CD4-positive, alpha-beta T cell treated with Interleukin-12 subunit alpha and Interleukin-12 subunit beta, for 1 hour (primary cell): ENCODE measurements around the gene THADA.
"Not testable (repeated sequence)": the region's sequence is repeated elsewhere in the genome, so short reads cannot be mapped to it uniquely, and the experiment has no call there.

Source experiments
- DNase-seq: peaks from one replicate; pipeline ENCODE4 v3.0.0-alpha.2; 2020

THADA gene

GRCh38 chr2:43540021-43540779 is 55.6 kb downstream of the THADA start:
- no peak for DNase-seq

- DNase-seq = no peak
Observed at GRCh38 chr2:43539436-43539835, 56.4 kb downstream of the THADA start.

GRCh38 chr2:43538034-43538670 is 57.7 kb downstream of the THADA start:
- DNase-seq = no peak

- DNase-seq = no peak
Observed at GRCh38 chr2:43537137-43537536, 58.7 kb downstream of the THADA start.

GRCh38 chr2:43534569-43534968 is 61.3 kb downstream of the THADA start:
- DNase-seq = no peak

- not testable (repeated sequence) for DNase-seq
Observed at GRCh38 chr2:43532572-43532971, 63.3 kb downstream of the THADA start.

GRCh38 chr2:43531251-43531650 is 64.6 kb downstream of the THADA start:
- no peak for DNase-seq

- no peak for DNase-seq
Observed at GRCh38 chr2:43526994-43527393, 68.8 kb downstream of the THADA start.

GRCh38 chr2:43525506-43525905 is 70.3 kb downstream of the THADA start:
- DNase-seq = no peak

GRCh38 chr2:43524177-43524965 is 71.5 kb downstream of the THADA start:
- DNase-seq = no peak

- no peak for DNase-seq
Observed at GRCh38 chr2:43522177-43522576, 73.7 kb downstream of the THADA start.

GRCh38 chr2:43521568-43521967 is 74.3 kb downstream of the THADA start:
- no peak for DNase-seq

GRCh38 chr2:43520919-43521318 is 74.9 kb downstream of the THADA start:
- no peak for DNase-seq

- no peak for DNase-seq
Observed at GRCh38 chr2:43519643-43520221, 76.1 kb downstream of the THADA start.

GRCh38 chr2:43518718-43519117 is 77.1 kb downstream of the THADA start:
- no peak for DNase-seq

- no peak for DNase-seq
Observed at GRCh38 chr2:43518181-43518580, 77.7 kb downstream of the THADA start.

- DNase-seq = no peak
Observed at GRCh38 chr2:43515807-43516497, 79.9 kb downstream of the THADA start.

- DNase-seq = no peak
Observed at GRCh38 chr2:43515248-43515647, 80.6 kb downstream of the THADA start.

- no peak for DNase-seq
Observed at GRCh38 chr2:43513796-43514195, 82.0 kb downstream of the THADA start.

- no peak for DNase-seq
Observed at GRCh38 chr2:43513216-43513615, 82.6 kb downstream of the THADA start.

GRCh38 chr2:43511199-43511598 is 84.6 kb downstream of the THADA start:
- DNase-seq = no peak

GRCh38 chr2:43509886-43510285 is 86.0 kb downstream of the THADA start:
- no peak for DNase-seq

- no peak for DNase-seq
Observed at GRCh38 chr2:43508209-43508608, 87.6 kb downstream of the THADA start.
